ENCODE results near the gene SNN. TPM values are rescaled to one million over a fixed set of nuclear protein-coding genes. Genes with fewer than 3 reads are reported as not detected.
A peak's percentile ranks its signal among the peaks of the same experiment; 100 is the strongest.

The SNN gene
- total and polyA plus RNA-seq, 9 of the 15 experiments (the other 6 are each of a cell fraction or from before 2014, with no cell fraction given): 0.07 to 2.9 (median 1.9) TPM

DNA sequence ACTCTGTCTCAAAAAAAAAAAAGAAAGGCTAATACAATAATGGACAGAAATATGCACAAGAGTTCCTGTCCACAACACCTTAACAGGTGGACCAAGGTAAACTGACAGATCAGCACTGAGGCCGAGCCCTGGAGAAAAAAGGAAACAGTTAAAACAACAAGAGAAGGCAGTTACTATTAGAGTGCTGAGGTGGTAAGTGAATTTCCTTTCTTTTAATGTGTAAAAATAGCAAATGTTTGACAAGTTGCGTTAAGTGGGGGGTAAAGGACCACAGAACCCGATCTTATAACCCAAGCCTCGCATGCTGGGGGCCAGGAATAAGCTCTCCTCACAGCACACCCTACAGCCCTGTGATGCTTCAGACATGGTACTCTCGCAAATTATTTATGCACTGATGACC lies 49.6 kb downstream of the SNN start (continued):
- TF ChIP-seq HNRNPLL (IDR thresholded peaks at IDR 0.05; ENCODE audit: low read depth, low read length, poor library complexity, severe bottlenecking): no peak

- no peaks in the 10 kb centered on the region for H3K9me3 ChIP-seq (replicated peaks; ENCODE audit: control insufficient read depth, insufficient read depth, low read depth, low read length)
- intact Hi-C loops (cut with micrococcal nuclease): no loop called here
- in situ Hi-C loops (cut with MboI): no loop called here
- peak overlapping the region; percentile 16; the same call in 1 of the 3 replicates for H3K27ac ChIP-seq (ENCODE audit: extremely low read depth, low read depth, low read length)
- FAIRE-seq (no peak), ATAC-seq (no peak), DNase-seq (ENCODE audit: extremely low read depth in 1 of 4, low spot score in 3 of 4) (no peak)
- H3K4me3 ChIP-seq: no peak overlapping the region
- ChIA-PET CTCF (ENCODE audit: low intra/inter-chr PET ratio) (interaction anchor here (0.8 kb wide), 1 partner anchor 9 kb away, joined by 3 read pairs; no protein-coding TSS in a partner anchor), POLR2A (interaction anchor here (0.8 to 2.4 kb wide), 4 partner anchors 10 to 24 kb away, joined by 4 to 6 read pairs (median 4); partner anchors contain the start of gene TXNDC11)
- no peak overlapping the region for H3K9ac ChIP-seq (ENCODE audit: insufficient read depth in 1 of 2, low read depth in 2 of 2, low read length in 2 of 2)
- H3K4me2 ChIP-seq (ENCODE audit: insufficient read depth, low read length): no peak overlapping the region
- no peaks in the 10 kb centered on the region for H3K4me1 ChIP-seq (replicated peaks in 1 of 2; ENCODE audit: control insufficient read depth in 2 of 2, insufficient read depth in 2 of 2, low read length in 2 of 2)
- no peaks in the 10 kb centered on the region for H4K20me1 ChIP-seq (replicated peaks; ENCODE audit: control insufficient read depth, insufficient read depth, low read length)
- no peaks in the 10 kb centered on the region for H3K27me3 ChIP-seq (ENCODE audit: control insufficient read depth in 2 of 2, insufficient read depth in 2 of 2, low read length in 2 of 2)
- no peaks in the 10 kb centered on the region for H3K9me1 ChIP-seq (ENCODE audit: control insufficient read depth, insufficient read depth, low read length)
- no TSS peak for BruUV-seq (replicated peaks)
- H2AFZ ChIP-seq (ENCODE audit: low read depth, low read length): no peak overlapping the region
- no peaks in the 10 kb centered on the region for H3K79me2 ChIP-seq (ENCODE audit: control insufficient read depth, insufficient read depth, low read length)
- peaks cover 79% of the 10 kb centered on the region for H3K36me3 ChIP-seq (ENCODE audit: control insufficient read depth, insufficient read depth, low read length)
- no peak for TF ChIP-seq SMARCB1 (IDR thresholded peaks at IDR 0.05; ENCODE audit: insufficient read length, low read depth)
Observed at GRCh38 chr16:11719171-11719570, 50.9 kb downstream of the SNN start.

DNA sequence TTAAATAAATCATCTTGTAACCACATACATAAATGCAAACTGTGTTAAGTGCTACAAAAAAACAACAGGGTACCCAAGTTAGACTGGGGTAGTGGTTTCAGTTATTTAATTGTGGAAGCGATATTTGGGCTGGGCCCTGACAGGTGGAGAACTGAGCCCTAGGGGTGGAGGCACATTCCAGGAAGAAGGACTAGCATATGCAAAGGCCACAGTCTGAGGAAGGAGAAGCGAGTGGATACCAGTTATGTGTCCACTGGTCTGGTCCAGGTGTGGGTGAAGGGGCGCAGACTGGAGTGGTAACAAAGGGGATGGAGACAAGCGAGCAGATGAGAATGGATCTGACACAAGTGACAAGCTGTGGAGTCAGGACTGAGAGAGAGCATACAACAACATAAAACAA lies 51.5 kb downstream of the SNN start:
- no peaks in the 10 kb centered on the region for H3K27me3 ChIP-seq (ENCODE audit: control insufficient read depth in 2 of 2, insufficient read depth in 2 of 2, low read length in 2 of 2)
- H3K9me3 ChIP-seq (replicated peaks; ENCODE audit: control insufficient read depth, insufficient read depth, low read depth, low read length): no peaks in the 10 kb centered on the region
- H3K9me1 ChIP-seq (ENCODE audit: control insufficient read depth, insufficient read depth, low read length): no peaks in the 10 kb centered on the region
- ATAC-seq (no peak), FAIRE-seq (peak; percentile 66), DNase-seq (ENCODE audit: extremely low read depth in 1 of 4, low spot score in 3 of 4) (no peak)
- ChIA-PET POLR2A (interaction anchor here (1.6 to 2.4 kb wide), 2 partner anchors 12 to 17 kb away, joined by 5 to 6 read pairs; no protein-coding TSS in a partner anchor), CTCF (ENCODE audit: low intra/inter-chr PET ratio) (interaction anchor here (0.8 kb wide), 1 partner anchor 9 kb away, joined by 3 read pairs; no protein-coding TSS in a partner anchor)
- no peaks in the 10 kb centered on the region for H4K20me1 ChIP-seq (replicated peaks; ENCODE audit: control insufficient read depth, insufficient read depth, low read length)
- in situ Hi-C loops (cut with MboI): no loop called here
- TF ChIP-seq EP400 (IDR thresholded peaks at IDR 0.05): no peak
- TF ChIP-seq ZNF589 (CRISPR knock-in tag; IDR thresholded peaks at IDR 0.05; ENCODE audit: low read depth): no peak
- TF ChIP-seq SMARCC2 (IDR thresholded peaks at IDR 0.05; ENCODE audit: low read depth): no peak
- TF ChIP-seq XRCC4 (IDR thresholded peaks at IDR 0.05; ENCODE audit: extremely low read depth, insufficient read depth, insufficient read length): no peak
- TF ChIP-seq, protein P1, sequence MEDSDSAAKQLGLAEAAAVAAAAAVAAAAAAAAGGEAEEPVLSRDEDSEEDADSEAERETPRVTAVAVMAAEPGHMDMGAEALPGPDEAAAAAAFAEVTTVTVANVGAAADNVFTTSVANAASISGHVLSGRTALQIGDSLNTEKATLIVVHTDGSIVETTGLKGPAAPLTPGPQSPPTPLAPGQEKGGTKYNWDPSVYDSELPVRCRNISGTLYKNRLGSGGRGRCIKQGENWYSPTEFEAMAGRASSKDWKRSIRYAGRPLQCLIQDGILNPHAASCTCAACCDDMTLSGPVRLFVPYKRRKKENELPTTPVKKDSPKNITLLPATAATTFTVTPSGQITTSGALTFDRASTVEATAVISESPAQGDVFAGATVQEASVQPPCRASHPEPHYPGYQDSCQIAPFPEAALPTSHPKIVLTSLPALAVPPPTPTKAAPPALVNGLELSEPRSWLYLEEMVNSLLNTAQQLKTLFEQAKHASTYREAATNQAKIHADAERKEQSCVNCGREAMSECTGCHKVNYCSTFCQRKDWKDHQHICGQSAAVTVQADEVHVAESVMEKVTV (CRISPR knock-in tag; IDR thresholded peaks at IDR 0.05): no peak
- TF ChIP-seq, protein P2, sequence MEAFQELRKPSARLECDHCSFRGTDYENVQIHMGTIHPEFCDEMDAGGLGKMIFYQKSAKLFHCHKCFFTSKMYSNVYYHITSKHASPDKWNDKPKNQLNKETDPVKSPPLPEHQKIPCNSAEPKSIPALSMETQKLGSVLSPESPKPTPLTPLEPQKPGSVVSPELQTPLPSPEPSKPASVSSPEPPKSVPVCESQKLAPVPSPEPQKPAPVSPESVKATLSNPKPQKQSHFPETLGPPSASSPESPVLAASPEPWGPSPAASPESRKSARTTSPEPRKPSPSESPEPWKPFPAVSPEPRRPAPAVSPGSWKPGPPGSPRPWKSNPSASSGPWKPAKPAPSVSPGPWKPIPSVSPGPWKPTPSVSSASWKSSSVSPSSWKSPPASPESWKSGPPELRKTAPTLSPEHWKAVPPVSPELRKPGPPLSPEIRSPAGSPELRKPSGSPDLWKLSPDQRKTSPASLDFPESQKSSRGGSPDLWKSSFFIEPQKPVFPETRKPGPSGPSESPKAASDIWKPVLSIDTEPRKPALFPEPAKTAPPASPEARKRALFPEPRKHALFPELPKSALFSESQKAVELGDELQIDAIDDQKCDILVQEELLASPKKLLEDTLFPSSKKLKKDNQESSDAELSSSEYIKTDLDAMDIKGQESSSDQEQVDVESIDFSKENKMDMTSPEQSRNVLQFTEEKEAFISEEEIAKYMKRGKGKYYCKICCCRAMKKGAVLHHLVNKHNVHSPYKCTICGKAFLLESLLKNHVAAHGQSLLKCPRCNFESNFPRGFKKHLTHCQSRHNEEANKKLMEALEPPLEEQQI (IDR thresholded peaks at IDR 0.05): no peak
- TF ChIP-seq MCM5 (IDR thresholded peaks at IDR 0.05; ENCODE audit: low read depth): no peak
- no peak for TF ChIP-seq HDAC2 (IDR thresholded peaks at IDR 0.05)
- WGBS (ENCODE audit: insufficient coverage, low coverage, missing lambda C conversion rate): 99% methylated on average over 4 of the region's 4 CpGs
- BruUV-seq (replicated peaks): no TSS peak
- no peak overlapping the region; the same call in 2 of the 3 replicates for H3K27ac ChIP-seq (ENCODE audit: extremely low read depth, low read depth, low read length)
- no peak overlapping the region for H2AFZ ChIP-seq (ENCODE audit: low read depth, low read length)
- H3K79me2 ChIP-seq (ENCODE audit: control insufficient read depth, insufficient read depth, low read length): no peaks in the 10 kb centered on the region
- no peak overlapping the region for H3K4me3 ChIP-seq
- no peak overlapping the region for H3K9ac ChIP-seq (ENCODE audit: insufficient read depth in 1 of 2, low read depth in 2 of 2, low read length in 2 of 2)
- no peak overlapping the region for H3K4me2 ChIP-seq (ENCODE audit: insufficient read depth, low read length)
- intact Hi-C loops (cut with micrococcal nuclease): no loop called here
- H3K4me1 ChIP-seq (replicated peaks in 1 of 2; ENCODE audit: control insufficient read depth in 2 of 2, insufficient read depth in 2 of 2, low read length in 2 of 2): no peaks in the 10 kb centered on the region
- H3K36me3 ChIP-seq (ENCODE audit: control insufficient read depth, insufficient read depth, low read length): peaks cover 77% of the 10 kb centered on the region

Measured in K562 (cell line).